ENCODE measurements around the gene MGAT5B.

GRCh38 chr17:76982408-76983074, 114.3 kb downstream of the MGAT5B start:
- TF ChIP-seq CTCF (IDR thresholded peaks at IDR 0.05), result no peak
- no peak for TF ChIP-seq EZH2phosphoT487 (IDR thresholded peaks at IDR 0.05)
